Nephron (organoid): Measurements from ENCODE around the gene PTPRN2.

Experiments used
- H3K27ac Mint-ChIP-seq, 3 experiments: 2 replicates each; pipeline ENCODE4 v1.8.0; 2020; ENCODE audit warnings: mixed read lengths in 3 of 3, mild to moderate bottlenecking in 2 of 3, moderate library complexity in 1 of 3
- H3K27me3 Mint-ChIP-seq: 2 replicates; pipeline ENCODE4 v1.8.0; 2021; ENCODE audit warnings: low read depth, mild to moderate bottlenecking, moderate library complexity, mixed read lengths
- H3K36me3 Mint-ChIP-seq: 2 replicates; pipeline ENCODE4 v1.8.0; 2020; ENCODE audit warnings: low read depth, mixed read lengths
- H3K4me1 Mint-ChIP-seq: 2 replicates; pipeline ENCODE4 v1.8.0; 2020; ENCODE audit warnings: mixed read lengths
- H3K4me3 Mint-ChIP-seq, 3 experiments: 2 replicates each; pipeline ENCODE4 v1.8.0; 2020; ENCODE audit warnings: mild to moderate bottlenecking in 3 of 3, mixed read lengths in 3 of 3, moderate library complexity in 2 of 3
- H3K9me3 Mint-ChIP-seq: 2 replicates; pipeline ENCODE4 v1.8.0; 2020; ENCODE audit warnings: mixed read lengths
- CTCF ChIP-seq, 3 experiments: fragments of 200-600 bp; sonication (generic); IDR thresholded peaks; one replicate each; pipeline ENCODE4 v1.5.0; 2021; ENCODE audit warnings: antibody characterized with exemption in 3 of 3; ENCODE audit not compliant: unreplicated experiment in 3 of 3

Gene PTPRN2

GRCh38 chr7:157614457-157615020, 973.1 kb downstream of the PTPRN2 start:
- H3K4me1 Mint-ChIP-seq: peaks cover 31% of the 10 kb centered on the region
- peaks cover 18% of the 10 kb centered on the region for H3K27me3 Mint-ChIP-seq
- no peaks in the 10 kb centered on the region for H3K9me3 Mint-ChIP-seq
- H3K36me3 Mint-ChIP-seq: no peaks in the 10 kb centered on the region
- H3K27ac Mint-ChIP-seq: peak overlapping the region in 1 of 3 experiments; percentile 74
- no peak overlapping the region for H3K4me3 Mint-ChIP-seq
- no peak for TF ChIP-seq CTCF (IDR thresholded peaks at IDR 0.05; ENCODE audit: unreplicated experiment in 3 of 3)

- Mint-ChIP-seq H3K27me3 (peaks cover 12% of the 10 kb centered on the region), H3K4me1 (peaks cover 31% of the 10 kb centered on the region), H3K27ac (peak overlapping the region in 1 of 3 experiments; percentile 74), H3K4me3 (no peak overlapping the region), H3K36me3 (no peaks in the 10 kb centered on the region), H3K9me3 (no peaks in the 10 kb centered on the region)
- TF ChIP-seq CTCF (IDR thresholded peaks at IDR 0.05; ENCODE audit: unreplicated experiment in 3 of 3): no peak
These were observed 973.9 kb downstream of the PTPRN2 start for GRCh38 chr7:157613575-157614322.

GRCh38 chr7:157612664-157613561, 974.7 kb downstream of the PTPRN2 start:
- Mint-ChIP-seq H3K9me3 (no peaks in the 10 kb centered on the region), H3K27me3 (peaks cover 9% of the 10 kb centered on the region), H3K36me3 (no peaks in the 10 kb centered on the region), H3K27ac (no peak overlapping the region), H3K4me3 (no peak overlapping the region), H3K4me1 (peaks cover 31% of the 10 kb centered on the region)
- no peak for TF ChIP-seq CTCF (IDR thresholded peaks at IDR 0.05; ENCODE audit: unreplicated experiment in 3 of 3)

GRCh38 chr7:157612009-157612663, 975.5 kb downstream of the PTPRN2 start:
- Mint-ChIP-seq H3K4me1 (peaks cover 31% of the 10 kb centered on the region), H3K27ac (no peak overlapping the region), H3K9me3 (no peaks in the 10 kb centered on the region), H3K27me3 (peaks cover 5% of the 10 kb centered on the region), H3K4me3 (no peak overlapping the region), H3K36me3 (no peaks in the 10 kb centered on the region)
- TF ChIP-seq CTCF (IDR thresholded peaks at IDR 0.05; ENCODE audit: unreplicated experiment in 3 of 3): no peak

- Mint-ChIP-seq H3K9me3 (no peaks in the 10 kb centered on the region), H3K27ac (no peak overlapping the region), H3K27me3 (peaks cover 5% of the 10 kb centered on the region), H3K36me3 (no peaks in the 10 kb centered on the region), H3K4me1 (peaks cover 33% of the 10 kb centered on the region), H3K4me3 (no peak overlapping the region)
- TF ChIP-seq CTCF (IDR thresholded peaks at IDR 0.05; ENCODE audit: unreplicated experiment in 3 of 3): no peak
These were observed 976.3 kb downstream of the PTPRN2 start for GRCh38 chr7:157611341-157611740.
